Activated naive CD4-positive, alpha-beta T cell treated with anti-CD3 and anti-CD28 coated beads for 36 hours (primary cell): Measurements from ENCODE around the gene PSMD3. TPM values are rescaled to one million over a fixed set of nuclear protein-coding genes. Genes with fewer than 3 reads are reported as not detected.

Source experiments
- CTCF ChIA-PET: fragments of 350-600 bp; sonication (Branson Sonifier 250); formaldehyde crosslinking; loops from one replicate; lab custom pipeline; 2021; ENCODE audit warnings: antibody characterized with exemption; lab: Charles Lee
- DNase-seq: peaks from one replicate; pipeline ENCODE4 v3.0.0-alpha.2; 2020
- H3K27ac Mint-ChIP-seq: one replicate; pipeline ENCODE4 v1.8.0; 2021; ENCODE audit warnings: mild to moderate bottlenecking, mixed read lengths
- H3K27me3 Mint-ChIP-seq: one replicate; pipeline ENCODE4 v1.8.0; 2021; ENCODE audit warnings: low read depth, mixed read lengths
- H3K36me3 Mint-ChIP-seq: one replicate; pipeline ENCODE4 v1.8.0; 2021; ENCODE audit warnings: low read depth, mixed read lengths
- H3K4me1 Mint-ChIP-seq: one replicate; pipeline ENCODE4 v1.8.0; 2021; ENCODE audit warnings: low read depth, mixed read lengths
- H3K4me3 Mint-ChIP-seq: one replicate; pipeline ENCODE4 v1.8.0; 2021; ENCODE audit warnings: mild to moderate bottlenecking, moderate library complexity, mixed read lengths
- H3K9me3 Mint-ChIP-seq: one replicate; pipeline ENCODE4 v1.8.0; 2021; ENCODE audit warnings: mixed read lengths
- intact Hi-C: fragments of 100-400 bp; cut with micrococcal nuclease; formaldehyde crosslinking; loops from one replicate; pipeline ENCODE4 v1.15.1; 2023
- total RNA-seq, 2 experiments: library from RNA; stranded (reverse); gene quantifications; one replicate each; pipeline ENCODE4 v1.2.3, GENCODE V29; 2021

The PSMD3 gene
- total RNA-seq, 2 experiments from 2014 or later: 122 to 125 TPM

DNA sequence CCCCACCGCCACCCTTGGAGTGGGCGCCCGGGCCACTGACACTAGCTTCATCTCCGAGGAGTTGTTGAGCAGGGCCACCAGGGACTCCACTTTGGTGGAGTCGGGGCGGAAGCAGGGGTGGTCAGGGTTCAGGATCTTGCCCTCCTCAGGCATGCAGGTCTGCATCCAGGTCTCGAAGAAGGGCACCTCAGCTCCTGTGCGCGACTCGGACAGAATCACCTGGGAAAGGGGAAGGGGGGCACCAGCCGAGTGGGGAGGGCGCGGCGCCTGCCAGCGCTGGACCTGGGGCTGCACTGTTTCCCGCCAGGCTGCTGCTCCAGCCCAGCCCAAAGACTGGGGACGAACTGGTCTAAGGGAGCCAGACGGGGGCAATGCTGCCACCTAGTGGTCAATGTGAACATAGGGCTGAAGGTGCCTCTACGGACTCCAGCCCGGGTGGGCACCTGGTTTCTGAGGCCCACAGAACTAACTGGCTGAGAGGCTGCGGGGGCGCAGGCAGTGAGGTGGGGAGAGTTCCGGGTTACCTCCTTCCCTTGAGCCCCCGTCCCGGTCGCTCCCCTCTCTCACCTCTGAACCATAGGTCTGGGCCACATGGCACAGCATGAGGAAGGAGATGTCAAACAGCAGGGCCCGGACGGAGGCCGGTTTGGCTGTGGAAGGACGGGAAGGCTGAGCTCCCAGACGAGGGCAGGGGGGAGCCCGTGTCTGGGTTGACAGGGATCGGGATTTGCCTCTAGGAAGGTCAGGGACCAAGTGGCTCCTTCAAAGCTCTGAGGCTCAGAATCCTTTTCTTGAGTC, 46.4 kb downstream of the PSMD3 start:
- intact Hi-C loops: loop anchor here (1.0 to 2.0 kb wide), 4 partner anchors 14 to 404 kb away; no protein-coding TSS in a partner anchor
- DNase-seq: peak; percentile 85
- peaks cover 17% of the 10 kb centered on the region for H3K4me1 Mint-ChIP-seq
- H3K36me3 Mint-ChIP-seq: peaks cover 45% of the 10 kb centered on the region
- H3K9me3 Mint-ChIP-seq: no peaks in the 10 kb centered on the region
- CTCF ChIA-PET: interaction anchor here (0.6 to 5.0 kb wide), 39 partner anchors 9 to 433 kb away, joined by 3 to 30 read pairs (median 4); partner anchors contain the start of genes CSF3, MED24 and THRA
- H3K27ac Mint-ChIP-seq: no peak overlapping the region
- H3K27me3 Mint-ChIP-seq: no peaks in the 10 kb centered on the region
- H3K4me3 Mint-ChIP-seq: no peak overlapping the region

GRCh38 chr17:40027614-40028012, 47.0 kb downstream of the PSMD3 start:
- intact Hi-C loops: loop anchor here (1.0 to 2.0 kb wide), 4 partner anchors 14 to 405 kb away; no protein-coding TSS in a partner anchor
- CTCF ChIA-PET: interaction anchor here (0.6 to 5.0 kb wide), 32 partner anchors 9 to 434 kb away, joined by 3 to 30 read pairs (median 4); partner anchors contain the start of genes CSF3, MED24 and THRA
- H3K36me3 Mint-ChIP-seq: peaks cover 46% of the 10 kb centered on the region

GRCh38 chr17:40028595-40028994, 48.0 kb downstream of the PSMD3 start:
- peaks cover 17% of the 10 kb centered on the region for H3K4me1 Mint-ChIP-seq
- peaks cover 48% of the 10 kb centered on the region for H3K36me3 Mint-ChIP-seq
- H3K27me3 Mint-ChIP-seq: no peaks in the 10 kb centered on the region
- DNase-seq: no peak
- H3K27ac Mint-ChIP-seq: no peak overlapping the region
- H3K9me3 Mint-ChIP-seq: no peaks in the 10 kb centered on the region
- CTCF ChIA-PET: interaction anchor here (1.0 to 5.0 kb wide), 9 partner anchors 9 to 406 kb away, joined by 3 to 30 read pairs (median 4); partner anchors contain the start of gene MED24
- H3K4me3 Mint-ChIP-seq: no peak overlapping the region
- intact Hi-C loops: no loop called here

More at GRCh38 chr17:40027614-40028012, 47.0 kb downstream of the PSMD3 start:
- H3K27me3 Mint-ChIP-seq: no peaks in the 10 kb centered on the region
- no peak overlapping the region for H3K4me3 Mint-ChIP-seq
- no peaks in the 10 kb centered on the region for H3K9me3 Mint-ChIP-seq
- peaks cover 17% of the 10 kb centered on the region for H3K4me1 Mint-ChIP-seq
- no peak overlapping the region for H3K27ac Mint-ChIP-seq
- DNase-seq: no peak

- no peak for DNase-seq
- Mint-ChIP-seq H3K36me3 (peaks cover 37% of the 10 kb centered on the region), H3K9me3 (no peaks in the 10 kb centered on the region), H3K4me1 (peaks cover 5% of the 10 kb centered on the region), H3K27ac (no peak overlapping the region), H3K27me3 (no peaks in the 10 kb centered on the region), H3K4me3 (no peak overlapping the region)
- CTCF ChIA-PET: no interaction called here
- intact Hi-C loops: no loop called here
Measured at GRCh38 chr17:40031706-40032105, 51.1 kb downstream of the PSMD3 start.

DNA sequence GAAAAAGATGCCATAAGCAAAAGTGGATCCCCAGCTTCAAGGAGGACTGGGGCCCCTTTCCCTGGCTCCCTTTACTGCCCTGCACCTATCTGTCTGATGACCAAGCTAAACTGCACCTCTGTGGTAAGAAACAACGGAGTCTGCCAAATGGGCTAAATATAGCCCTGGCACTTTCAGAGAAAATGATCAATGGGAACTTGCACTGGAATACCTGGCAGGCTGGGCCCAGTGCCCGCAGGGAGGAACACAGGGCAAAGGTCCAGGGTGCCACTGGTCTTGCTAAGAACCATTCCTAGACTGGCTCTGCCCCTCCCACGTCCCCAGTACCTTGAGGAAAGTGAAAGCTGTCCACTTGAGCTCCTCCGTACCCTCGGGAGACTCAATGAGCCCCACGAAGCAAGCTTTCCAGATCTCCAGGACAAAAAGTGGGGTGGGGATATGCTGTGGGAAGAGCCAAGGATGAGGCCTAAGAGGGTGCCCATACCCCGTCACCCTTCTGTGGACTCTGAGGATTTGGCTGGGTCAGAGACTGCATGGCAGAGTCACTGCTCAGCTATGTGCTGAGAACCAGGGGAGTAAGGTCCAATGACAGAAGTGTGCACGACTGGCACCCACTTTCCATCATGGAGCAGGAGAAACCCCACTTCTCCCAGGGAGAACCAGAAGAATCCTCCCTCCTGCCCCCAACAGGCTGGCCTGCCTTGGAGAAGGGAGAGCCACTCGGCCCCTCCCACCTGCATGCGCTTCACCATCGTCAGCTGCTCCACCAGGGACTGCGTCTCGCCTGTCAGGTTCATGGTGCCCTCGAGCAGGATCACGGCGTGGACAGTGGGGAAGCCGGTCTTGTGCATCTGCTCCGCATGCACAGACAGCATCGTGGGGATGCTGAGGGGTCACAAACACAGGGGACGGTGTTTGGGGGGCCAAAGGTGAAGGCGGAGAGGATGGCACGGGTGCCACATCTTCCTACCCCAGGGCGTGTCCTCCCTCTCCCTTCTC, 52.0 kb downstream of the PSMD3 start:
- Mint-ChIP-seq H3K4me1 (no peaks in the 10 kb centered on the region), H3K4me3 (no peak overlapping the region), H3K36me3 (peaks cover 31% of the 10 kb centered on the region), H3K27me3 (no peaks in the 10 kb centered on the region), H3K27ac (no peak overlapping the region), H3K9me3 (no peaks in the 10 kb centered on the region)
- intact Hi-C loops: no loop called here
- no peak for DNase-seq
- CTCF ChIA-PET: no interaction called here

DNA sequence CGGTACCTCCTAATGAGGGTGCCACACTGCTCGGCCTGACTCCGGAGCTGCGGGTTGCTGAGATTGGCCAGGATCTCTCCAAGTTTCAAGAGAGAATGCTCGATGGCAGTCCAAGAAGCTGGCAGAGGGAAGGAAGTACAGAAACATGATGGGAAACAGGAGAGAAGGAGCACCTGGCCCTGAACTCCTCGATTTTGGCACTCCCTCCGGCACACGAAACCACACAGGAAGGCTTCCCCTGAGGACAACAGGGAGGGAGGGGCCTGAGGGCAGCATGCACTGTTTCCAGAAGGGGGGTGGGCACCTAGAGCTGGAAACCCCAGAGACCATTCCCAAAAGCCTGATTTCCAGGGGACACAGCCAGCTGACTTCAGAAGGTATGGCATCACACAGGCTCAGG, 52.7 kb downstream of the PSMD3 start:
- Mint-ChIP-seq H3K27ac (no peak overlapping the region), H3K27me3 (no peaks in the 10 kb centered on the region), H3K4me1 (no peaks in the 10 kb centered on the region), H3K36me3 (peaks cover 31% of the 10 kb centered on the region), H3K9me3 (no peaks in the 10 kb centered on the region), H3K4me3 (no peak overlapping the region)
- CTCF ChIA-PET: interaction anchor here (1.0 to 1.2 kb wide), 2 partner anchors 36 to 134 kb away, joined by 3 read pairs; no protein-coding TSS in a partner anchor
- intact Hi-C loops: no loop called here
- DNase-seq: no peak

DNA sequence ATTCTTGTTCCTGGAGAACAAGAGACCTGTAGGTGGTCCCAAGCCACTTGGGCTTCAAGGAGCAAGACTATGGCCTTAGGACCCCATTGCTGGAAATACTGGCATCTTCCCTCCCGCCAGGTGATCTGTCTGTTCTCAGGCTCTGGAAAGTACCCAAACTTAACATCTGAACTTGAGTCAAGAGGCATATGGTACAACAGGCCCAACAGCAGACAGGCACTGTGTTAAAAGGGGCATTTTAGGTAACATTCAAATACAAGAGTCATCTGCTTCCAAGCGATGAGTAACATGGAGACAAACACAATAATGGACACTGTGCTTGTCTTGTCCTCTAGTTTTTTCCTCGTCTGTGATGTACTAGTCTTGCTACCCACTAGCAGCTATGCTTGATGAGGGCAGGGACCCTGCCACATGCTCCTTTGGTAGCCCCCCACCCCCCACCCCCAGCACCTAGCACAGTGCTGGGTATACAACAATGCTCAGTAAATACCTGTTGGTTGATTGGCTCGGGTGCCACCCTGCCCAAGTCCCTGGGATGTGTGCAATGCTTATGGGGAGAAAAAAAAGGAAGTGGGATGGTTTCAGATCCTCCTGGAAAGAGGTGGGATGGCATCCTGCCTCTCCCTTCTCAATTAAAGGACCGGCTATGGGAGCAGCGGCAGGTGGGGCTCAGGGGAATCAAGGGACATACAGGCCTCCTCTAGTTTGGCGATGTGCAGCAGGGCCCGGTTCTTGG, 54.0 kb downstream of the PSMD3 start:
- Mint-ChIP-seq H3K4me1 (no peaks in the 10 kb centered on the region), H3K9me3 (no peaks in the 10 kb centered on the region), H3K36me3 (peaks cover 23% of the 10 kb centered on the region), H3K27ac (no peak overlapping the region), H3K4me3 (no peak overlapping the region), H3K27me3 (no peaks in the 10 kb centered on the region)
- intact Hi-C loops: no loop called here
- no peak for DNase-seq
- CTCF ChIA-PET: interaction anchor here (0.7 to 1.4 kb wide), 7 partner anchors 13 to 133 kb away, joined by 3 to 5 read pairs (median 3); partner anchors contain the start of gene CSF3

GRCh38 chr17:40035162-40035559, 54.6 kb downstream of the PSMD3 start:
- no peak overlapping the region for H3K27ac Mint-ChIP-seq
- no peaks in the 10 kb centered on the region for H3K9me3 Mint-ChIP-seq
- no peak for DNase-seq
- CTCF ChIA-PET: interaction anchor here (0.7 to 4.3 kb wide), 7 partner anchors 9 to 78 kb away, joined by 3 to 30 read pairs (median 3); partner anchors contain the start of gene CSF3
- intact Hi-C loops: no loop called here
- no peak overlapping the region for H3K4me3 Mint-ChIP-seq
- peaks cover 21% of the 10 kb centered on the region for H3K36me3 Mint-ChIP-seq
- H3K27me3 Mint-ChIP-seq: no peaks in the 10 kb centered on the region
- H3K4me1 Mint-ChIP-seq: no peaks in the 10 kb centered on the region

- no peak overlapping the region for H3K4me3 Mint-ChIP-seq
- no peaks in the 10 kb centered on the region for H3K27me3 Mint-ChIP-seq
- no peak overlapping the region for H3K27ac Mint-ChIP-seq
- no peaks in the 10 kb centered on the region for H3K4me1 Mint-ChIP-seq
- DNase-seq: no peak
- peaks cover 7% of the 10 kb centered on the region for H3K36me3 Mint-ChIP-seq
- intact Hi-C loops: no loop called here
- CTCF ChIA-PET: interaction anchor here (1.2 to 4.3 kb wide), 2 partner anchors 12 to 47 kb away, joined by 3 to 30 read pairs; no protein-coding TSS in a partner anchor
- no peaks in the 10 kb centered on the region for H3K9me3 Mint-ChIP-seq
Measured at GRCh38 chr17:40038882-40039513, 58.4 kb downstream of the PSMD3 start.

GRCh38 chr17:40041196-40041595, 60.6 kb downstream of the PSMD3 start:
- H3K4me1 Mint-ChIP-seq: no peaks in the 10 kb centered on the region
- no peaks in the 10 kb centered on the region for H3K9me3 Mint-ChIP-seq
- CTCF ChIA-PET: interaction anchor here (0.9 to 1.4 kb wide), 6 partner anchors 14 to 45 kb away, joined by 3 to 6 read pairs (median 4); no protein-coding TSS in a partner anchor
- no peak overlapping the region for H3K4me3 Mint-ChIP-seq
- no peak overlapping the region for H3K27ac Mint-ChIP-seq
- no peaks in the 10 kb centered on the region for H3K27me3 Mint-ChIP-seq
- H3K36me3 Mint-ChIP-seq: peaks cover 6% of the 10 kb centered on the region
- intact Hi-C loops: no loop called here
- no peak for DNase-seq
